Activated T-cell treated with anti-CD3 and anti-CD28 coated beads, Interleukin-2, amount 50 U/mL, for 72 hours (primary cell): ENCODE results near the gene SHISAL2A. TPM values are rescaled to one million over a fixed set of nuclear protein-coding genes. Genes with fewer than 3 reads are reported as not detected.

Source experiments
- total RNA-seq, 2 donors: library from RNA; stranded (reverse); gene quantifications; one replicate each; pipeline ENCODE4 v1.2.3, GENCODE V29; 2022

The SHISAL2A gene
- total RNA-seq, 2 donors from 2014 or later: 9.0 to 9.2 TPM

Other genes with a start within 250 kb of the SHISAL2A start
- gene ORC1, start 228.7 kb upstream of the SHISAL2A start, total RNA-seq: 10 to 100 TPM; 37.1 to 43.5 TPM
- 10 to 100 TPM; 80.5 to 91.8 TPM for gene PRPF38A, start 228.6 kb upstream of the SHISAL2A start, total RNA-seq
- gene TUT4, start 80.1 kb upstream of the SHISAL2A start, total RNA-seq: 100 to 1,000 TPM; 108 to 120 TPM
- 10 to 100 TPM; 26.3 to 27.6 TPM for gene GPX7, start 30.8 kb upstream of the SHISAL2A start, total RNA-seq
- 10 to 100 TPM; 13.8 to 20.4 TPM for gene COA7, start 65.2 kb downstream of the SHISAL2A start, total RNA-seq
- 10 to 100 TPM; 13.4 to 13.9 TPM for gene ZYG11B, start 93.3 kb downstream of the SHISAL2A start, total RNA-seq
- under 1 TPM; 0.35 to 0.72 TPM for gene ZYG11A, start 209.6 kb downstream of the SHISAL2A start, total RNA-seq